Stimulated activated naive B cell treated with anti-CD40 and anti-IgM and Interleukin-4, amounts not matched to agents 10 μg/mL and 1 μg/mL and 100 μg/mL, for 72 hours (primary cell): Measurements from ENCODE around the gene CEP72.

ENCODE experiments used
- ATAC-seq, 2 donors: fragments of 150-1000 bp; cut with Tn5 transposase; replicated peaks; 2 replicates each; pipeline ENCODE4 v1.10.0; 2021; ENCODE audit warnings: moderate library complexity in 1 of 2
- DNase-seq: peaks from one replicate; pipeline ENCODE4 v3.0.0; 2021
- H3K27ac Mint-ChIP-seq: one replicate; pipeline ENCODE4 v1.8.0; 2022; ENCODE audit warnings: mild to moderate bottlenecking, mixed read lengths
- H3K27me3 Mint-ChIP-seq, 2 donors: one replicate each; pipeline ENCODE4 v1.8.0; 2022; ENCODE audit warnings: mixed read lengths in 2 of 2
- H3K36me3 Mint-ChIP-seq, 2 donors: one replicate each; pipeline ENCODE4 v1.8.0; 2022; ENCODE audit warnings: mixed read lengths in 2 of 2, mild to moderate bottlenecking in 1 of 2
- H3K4me1 Mint-ChIP-seq, 2 donors: one replicate each; pipeline ENCODE4 v1.8.0; 2022; ENCODE audit warnings: mixed read lengths in 2 of 2, mild to moderate bottlenecking in 1 of 2
- H3K4me3 Mint-ChIP-seq, 2 donors: one replicate each; pipeline ENCODE4 v1.8.0; 2022; ENCODE audit warnings: mild to moderate bottlenecking in 2 of 2, mixed read lengths in 2 of 2, moderate library complexity in 1 of 2
- H3K9me3 Mint-ChIP-seq, 2 donors: one replicate each; pipeline ENCODE4 v1.8.0; 2022; ENCODE audit warnings: mixed read lengths in 2 of 2, mild to moderate bottlenecking in 1 of 2

Gene CEP72

GRCh38 chr5:608429-609370 is 3.4 kb upstream of the CEP72 start:
- Mint-ChIP-seq H3K9me3 (peaks cover 0 to 9% of the 10 kb centered on the region in 2 donors), H3K27ac (no peak overlapping the region), H3K4me1 (peaks cover 37 to 47% of the 10 kb centered on the region in 2 donors), H3K27me3 (peaks cover 52 to 61% of the 10 kb centered on the region in 2 donors), H3K4me3 (no peak overlapping the region), H3K36me3 (peaks cover 3 to 6% of the 10 kb centered on the region in 2 donors)
- ATAC-seq (no peak), DNase-seq (no peak)

- Mint-ChIP-seq H3K4me3 (no peak overlapping the region), H3K27ac (no peak overlapping the region), H3K9me3 (peaks cover 0 to 9% of the 10 kb centered on the region in 2 donors), H3K4me1 (peaks cover 37 to 54% of the 10 kb centered on the region in 2 donors), H3K27me3 (peaks cover 44 to 53% of the 10 kb centered on the region in 2 donors), H3K36me3 (peaks cover 3 to 7% of the 10 kb centered on the region in 2 donors)
- ATAC-seq (no peak), DNase-seq (no peak)
Measured at GRCh38 chr5:609506-609905, 2.6 kb upstream of the CEP72 start.

DNA sequence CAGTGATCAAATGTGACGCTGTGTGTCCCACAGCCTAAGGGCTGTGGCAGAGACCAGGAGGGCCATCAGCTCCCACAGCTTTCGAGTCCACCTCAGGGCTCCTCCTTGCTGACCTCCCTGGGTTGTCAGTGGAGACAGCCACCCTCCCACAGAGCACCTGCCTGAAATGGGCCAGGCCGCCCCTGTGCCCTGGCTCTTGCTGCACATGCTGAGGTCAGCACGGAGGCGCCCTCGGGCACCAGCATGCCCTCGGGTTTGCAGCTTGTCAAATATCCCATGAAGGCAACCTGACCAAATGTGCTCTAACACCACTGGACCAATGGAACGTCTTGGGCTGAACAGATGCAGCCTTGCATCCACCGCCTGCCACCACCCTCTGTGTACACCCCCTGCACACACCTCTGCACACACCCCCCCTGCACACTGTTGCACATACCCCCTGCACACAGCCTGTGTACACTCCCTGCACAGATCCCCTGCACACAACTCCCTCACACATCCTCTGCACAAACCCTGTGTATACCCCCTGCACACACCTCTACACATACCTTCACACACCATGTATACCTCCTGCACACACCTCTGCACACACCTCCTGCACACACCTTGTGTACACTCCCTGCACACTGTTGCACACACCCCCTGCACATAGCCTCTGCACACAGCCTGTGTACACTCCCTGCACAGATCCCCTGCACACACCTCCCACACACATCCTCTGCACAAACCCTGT is 2.0 kb upstream of the CEP72 start:
- peak overlapping the region in 1 of 2 donors; percentile 89 for H3K4me3 Mint-ChIP-seq
- peaks cover 38 to 46% of the 10 kb centered on the region in 2 donors for H3K27me3 Mint-ChIP-seq
- no peak for ATAC-seq
- H3K36me3 Mint-ChIP-seq, result peaks cover 10 to 11% of the 10 kb centered on the region in 2 donors
- no peak for DNase-seq
- H3K4me1 Mint-ChIP-seq, result peaks cover 37 to 60% of the 10 kb centered on the region in 2 donors
- H3K27ac Mint-ChIP-seq, result no peak overlapping the region
- H3K9me3 Mint-ChIP-seq, result peaks cover 0 to 7% of the 10 kb centered on the region in 2 donors

DNA sequence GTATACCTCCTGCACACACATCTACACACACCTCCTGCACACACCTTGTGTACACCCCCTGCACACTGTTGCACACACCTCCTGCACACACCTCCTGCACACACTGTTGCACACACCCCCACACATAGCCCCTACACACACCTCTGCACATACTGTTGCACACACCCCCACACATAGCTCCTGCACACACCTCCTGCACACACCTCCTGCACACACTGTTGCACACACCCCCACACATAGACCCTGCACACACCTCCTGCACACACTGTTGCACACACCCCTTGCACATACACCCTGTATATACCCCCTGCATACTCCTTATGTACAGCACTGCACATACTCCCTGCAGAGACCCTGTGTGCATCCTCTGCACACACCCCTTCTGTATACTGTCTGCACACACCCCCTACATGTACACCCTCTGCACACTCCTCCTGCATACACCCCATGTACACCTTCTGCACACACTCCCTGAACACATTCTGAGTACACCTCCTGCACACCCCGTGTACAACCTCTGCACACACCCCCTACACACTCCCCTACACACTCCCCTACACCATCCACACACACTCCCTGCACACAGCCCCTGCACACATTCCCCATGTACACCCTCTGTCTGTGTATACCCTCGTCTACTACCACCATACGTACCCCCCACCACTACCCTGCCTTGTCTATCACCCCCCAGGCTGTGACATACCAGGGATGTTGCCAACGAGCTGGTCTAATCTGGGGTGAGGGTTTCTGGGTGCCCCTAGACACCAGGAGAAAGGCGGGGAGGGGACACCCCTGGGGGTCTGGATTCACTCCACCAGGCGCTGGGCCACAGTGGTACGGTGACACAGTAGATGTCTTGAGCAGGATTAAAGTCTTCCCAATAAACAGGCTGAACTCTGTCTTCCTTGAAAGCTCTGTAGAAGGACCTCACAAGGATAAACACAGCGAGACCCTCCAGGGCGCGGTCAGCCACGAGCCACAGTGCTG is 1.1 kb upstream of the CEP72 start:
- peaks cover 37 to 60% of the 10 kb centered on the region in 2 donors for H3K4me1 Mint-ChIP-seq
- ATAC-seq, result no peak
- no peak for DNase-seq
- peak overlapping the region; percentile 56 for H3K27ac Mint-ChIP-seq
- peaks cover 34 to 39% of the 10 kb centered on the region in 2 donors for H3K27me3 Mint-ChIP-seq
- H3K36me3 Mint-ChIP-seq, result peaks cover 15 to 18% of the 10 kb centered on the region in 2 donors
- H3K9me3 Mint-ChIP-seq, result peaks cover 4 to 9% of the 10 kb centered on the region in 2 donors
- peak overlapping the region; percentile 86 to 89 for H3K4me3 Mint-ChIP-seq

DNA sequence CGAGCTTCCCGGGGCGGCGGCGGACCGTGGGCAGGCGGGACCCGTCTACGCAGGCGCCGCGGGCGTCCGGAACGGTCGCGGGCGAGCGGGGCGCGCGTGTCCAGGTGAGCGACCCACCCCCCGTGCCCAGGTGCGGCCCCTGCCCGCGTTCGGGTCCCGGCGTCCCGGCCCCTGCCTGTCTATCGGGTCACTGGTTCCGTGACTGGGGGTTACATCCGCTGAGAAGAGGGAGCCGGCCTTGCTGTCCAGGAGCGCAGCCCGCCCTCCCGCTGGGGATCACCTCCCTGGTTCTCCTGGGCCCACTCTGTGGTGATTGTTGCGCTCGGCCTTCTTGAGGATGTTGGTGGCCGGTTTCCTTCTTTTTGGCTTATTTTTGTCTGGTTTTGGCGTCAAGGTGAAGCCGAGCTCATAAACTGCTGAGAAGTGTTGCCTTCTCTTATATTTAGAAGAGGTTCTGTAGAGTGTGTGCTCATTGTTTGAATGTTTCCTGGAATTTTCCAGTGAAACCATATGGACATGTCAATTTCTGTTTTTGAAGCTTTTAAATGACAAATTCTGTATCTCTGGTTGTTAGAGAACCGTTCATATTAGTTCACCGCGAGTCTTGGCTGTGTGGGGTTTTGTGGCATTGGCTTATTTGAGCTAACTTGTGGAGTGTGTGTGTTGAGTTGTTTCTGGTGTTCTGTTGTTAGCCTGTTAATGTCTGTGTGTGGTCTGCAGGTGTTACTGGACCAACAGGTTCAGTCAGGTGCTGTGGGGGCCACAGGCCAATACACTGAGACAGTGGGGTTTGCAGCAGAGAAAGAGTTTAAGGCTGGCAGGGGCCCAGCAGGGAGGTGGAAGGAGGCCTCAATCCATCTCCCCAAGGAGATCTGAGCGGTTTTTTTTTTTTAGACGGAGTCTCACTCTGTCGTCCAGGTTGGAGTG is 621 bp downstream of the CEP72 start:
- peak; percentile 28 to 35 for ATAC-seq
- Mint-ChIP-seq H3K9me3 (peaks cover 4 to 6% of the 10 kb centered on the region in 2 donors), H3K27me3 (peaks cover 24 to 27% of the 10 kb centered on the region in 2 donors), H3K36me3 (peaks cover 29 to 32% of the 10 kb centered on the region in 2 donors), H3K4me1 (peaks cover 36 to 61% of the 10 kb centered on the region in 2 donors), H3K27ac (peak overlapping the region; percentile 90), H3K4me3 (peak overlapping the region; percentile 86 to 91)
- DNase-seq, result peak; percentile 32

DNA sequence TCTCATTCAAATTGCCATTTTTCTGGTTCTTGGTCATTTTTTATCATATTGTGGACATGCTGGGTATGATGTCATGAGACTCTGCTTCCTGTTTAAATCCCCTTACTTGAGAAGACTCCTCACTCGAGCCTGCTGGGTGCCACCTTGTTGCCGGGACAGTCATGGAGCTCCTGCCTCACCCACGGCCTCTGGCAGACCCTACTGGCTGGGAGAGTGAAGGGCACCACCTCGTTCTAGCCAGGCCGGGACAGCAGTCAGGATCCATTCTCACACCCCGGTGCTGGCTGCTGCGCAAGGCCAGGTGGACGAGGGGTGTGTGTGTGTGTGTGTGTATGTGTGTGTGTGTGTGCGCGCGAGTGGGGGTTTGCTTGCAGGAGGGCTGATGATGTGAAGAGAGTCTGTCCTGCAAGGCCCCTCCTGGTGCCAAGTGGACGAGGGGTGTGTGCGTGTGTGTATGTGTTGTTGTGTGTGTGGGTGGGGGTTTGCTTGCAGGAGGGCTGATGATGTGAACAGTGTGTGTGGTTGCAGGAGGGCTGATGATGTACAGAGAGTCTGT is 4.4 kb downstream of the CEP72 start:
- H3K4me3 Mint-ChIP-seq, result no peak overlapping the region
- no peak for ATAC-seq
- DNase-seq, result no peak
- peak overlapping the region; percentile 44 for H3K27ac Mint-ChIP-seq
- peaks cover 58 to 66% of the 10 kb centered on the region in 2 donors for H3K36me3 Mint-ChIP-seq
- no peaks in the 10 kb centered on the region for H3K27me3 Mint-ChIP-seq
- H3K9me3 Mint-ChIP-seq, result peaks cover 4 to 6% of the 10 kb centered on the region in 2 donors
- peaks cover 15 to 39% of the 10 kb centered on the region in 2 donors for H3K4me1 Mint-ChIP-seq

DNA sequence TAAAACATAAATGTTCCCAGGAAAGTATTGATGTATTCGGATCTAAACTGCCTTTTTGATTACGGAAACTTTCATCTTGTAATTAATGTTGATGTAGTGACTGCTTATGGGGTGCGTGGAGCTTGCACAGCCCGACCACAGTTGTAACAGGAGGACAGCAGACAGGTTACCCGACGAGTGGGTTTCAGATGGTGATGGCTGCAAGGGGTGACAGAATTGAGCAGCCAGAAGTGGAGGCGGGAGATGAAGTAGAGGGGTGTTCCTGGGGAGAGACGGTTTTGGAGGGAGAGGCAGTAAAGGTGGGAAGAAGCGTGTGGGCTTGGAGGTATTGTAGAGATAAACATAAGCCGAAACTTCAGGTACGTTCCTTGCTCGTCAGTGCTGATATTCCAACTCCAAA is 5.8 kb downstream of the CEP72 start:
- no peak for ATAC-seq
- Mint-ChIP-seq H3K4me1 (peaks cover 11 to 31% of the 10 kb centered on the region in 2 donors), H3K27me3 (no peaks in the 10 kb centered on the region), H3K9me3 (peaks cover 4 to 5% of the 10 kb centered on the region in 2 donors), H3K36me3 (peaks cover 63 to 72% of the 10 kb centered on the region in 2 donors), H3K27ac (no peak overlapping the region), H3K4me3 (no peak overlapping the region)
- no peak for DNase-seq

GRCh38 chr5:618450-618849 is 6.3 kb downstream of the CEP72 start:
- Mint-ChIP-seq H3K36me3 (peaks cover 66 to 75% of the 10 kb centered on the region in 2 donors), H3K4me1 (peaks cover 9 to 26% of the 10 kb centered on the region in 2 donors), H3K27me3 (no peaks in the 10 kb centered on the region), H3K27ac (no peak overlapping the region), H3K9me3 (peaks cover 3 to 4% of the 10 kb centered on the region in 2 donors), H3K4me3 (no peak overlapping the region)
- no peak for DNase-seq
- no peak for ATAC-seq

DNA sequence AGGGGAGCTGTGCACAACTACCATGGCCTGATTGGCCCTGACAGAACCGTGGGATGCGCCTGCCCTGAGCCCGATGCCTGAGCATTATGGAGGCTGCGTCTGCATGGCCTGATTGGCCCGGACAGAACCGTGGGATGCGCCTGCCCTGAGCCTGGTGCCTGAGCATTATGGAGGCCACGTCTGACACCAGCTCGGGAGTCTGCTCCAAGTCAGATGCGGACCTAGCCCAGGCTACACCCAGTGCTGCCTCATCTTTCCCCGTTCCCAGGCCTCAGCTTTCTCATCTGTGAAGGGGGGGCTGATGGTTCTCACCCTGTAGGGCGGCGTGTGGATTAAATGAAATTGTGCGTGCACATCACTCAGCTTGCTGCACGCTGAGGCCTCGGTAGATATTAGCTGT is 7.3 kb downstream of the CEP72 start:
- Mint-ChIP-seq H3K27ac (no peak overlapping the region), H3K4me1 (peaks cover 9 to 17% of the 10 kb centered on the region in 2 donors), H3K9me3 (peaks cover 3 to 4% of the 10 kb centered on the region in 2 donors), H3K27me3 (no peaks in the 10 kb centered on the region), H3K36me3 (peaks cover 75 to 81% of the 10 kb centered on the region in 2 donors), H3K4me3 (no peak overlapping the region)
- ATAC-seq (no peak), DNase-seq (no peak)

GRCh38 chr5:620152-620551 is 8.0 kb downstream of the CEP72 start:
- H3K36me3 Mint-ChIP-seq, result peaks cover 75 to 81% of the 10 kb centered on the region in 2 donors

GRCh38 chr5:620586-621180 is 8.5 kb downstream of the CEP72 start:
- Mint-ChIP-seq H3K36me3 (peaks cover 75 to 81% of the 10 kb centered on the region in 2 donors), H3K9me3 (peaks cover under 1 to 1% of the 10 kb centered on the region in 2 donors), H3K27me3 (no peaks in the 10 kb centered on the region), H3K4me3 (no peak overlapping the region), H3K27ac (no peak overlapping the region), H3K4me1 (peaks cover 9 to 11% of the 10 kb centered on the region in 2 donors)
- no peak for DNase-seq
- no peak for ATAC-seq

More at GRCh38 chr5:620152-620551, 8.0 kb downstream of the CEP72 start:
- no peak for ATAC-seq
- no peak overlapping the region for H3K4me3 Mint-ChIP-seq
- peaks cover 3 to 4% of the 10 kb centered on the region in 2 donors for H3K9me3 Mint-ChIP-seq
- H3K4me1 Mint-ChIP-seq, result peaks cover 9 to 11% of the 10 kb centered on the region in 2 donors
- no peaks in the 10 kb centered on the region for H3K27me3 Mint-ChIP-seq
- H3K27ac Mint-ChIP-seq, result no peak overlapping the region
- DNase-seq, result no peak

DNA sequence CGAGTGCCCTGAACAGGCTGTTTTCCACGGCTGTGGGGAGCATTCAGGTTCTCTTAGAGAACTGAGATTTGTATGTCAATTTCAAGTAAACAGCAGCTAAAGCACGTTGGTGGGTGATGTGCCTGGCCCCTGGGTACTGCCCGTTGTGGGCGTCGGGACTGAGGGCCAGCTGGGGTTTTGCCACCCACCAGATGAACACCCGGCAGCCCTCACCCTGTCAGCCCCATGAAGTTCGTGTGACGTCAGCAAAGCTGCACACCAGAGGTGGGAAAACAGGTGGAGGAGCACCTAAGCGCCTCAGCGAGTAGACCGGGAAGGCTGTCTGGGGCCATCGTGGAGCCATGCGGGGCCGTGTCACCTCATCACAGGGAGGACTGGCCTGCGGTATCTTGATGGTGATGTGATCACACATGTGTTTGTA is 9.2 kb downstream of the CEP72 start:
- ATAC-seq, result no peak
- Mint-ChIP-seq H3K4me1 (peaks cover 7% of the 10 kb centered on the region in 2 donors), H3K27ac (no peak overlapping the region), H3K36me3 (peaks cover 78 to 83% of the 10 kb centered on the region in 2 donors), H3K27me3 (no peaks in the 10 kb centered on the region), H3K4me3 (no peak overlapping the region), H3K9me3 (no peaks in the 10 kb centered on the region)
- no peak for DNase-seq
